H7 (cell line): ENCODE measurements around the gene SLC26A5. TPM values are rescaled to one million over a fixed set of nuclear protein-coding genes. Genes with fewer than 3 reads are reported as not detected.

ENCODE experiments used
- DNase-seq: peaks from one replicate; pipeline ENCODE4 v3.0.0; 2012
- H3K27me3 ChIP-seq: 2 replicates; pipeline ENCODE4 v1.6.0; 2011; ENCODE audit warnings: mild to moderate bottlenecking, low read length; ENCODE audit not compliant: control insufficient read depth, insufficient read depth
- H3K36me3 ChIP-seq: replicated peaks from 2 replicates; pipeline ENCODE4 v1.5.1; 2011; ENCODE audit warnings: low read length; ENCODE audit not compliant: control insufficient read depth, insufficient read depth
- H3K4me3 ChIP-seq: 2 replicates; pipeline ENCODE4 v1.5.1; 2011; ENCODE audit warnings: low read depth, mild to moderate bottlenecking, control low read depth, low read length, moderate library complexity; ENCODE audit not compliant: insufficient read depth
- total RNA-seq: library from RNA; depleted of rRNA; stranded (reverse); fragments of >200 nt; shearing (Covaris generic); gene quantifications from 2 replicates; pipeline ENCODE4 v1.2.3, GENCODE V29; 2014

SLC26A5 gene
- total RNA-seq, 1 experiment from 2014 or later, result not detected

- DNase-seq, result no peak
- H3K4me3 ChIP-seq, result no peak overlapping the region
- no peaks in the 10 kb centered on the region for H3K36me3 ChIP-seq
- no peaks in the 10 kb centered on the region for H3K27me3 ChIP-seq
Measured at GRCh38 chr7:103388469-103389140, 57.4 kb downstream of the SLC26A5 start.

- no peak for DNase-seq
- no peak overlapping the region for H3K4me3 ChIP-seq
- H3K27me3 ChIP-seq, result no peaks in the 10 kb centered on the region
- no peaks in the 10 kb centered on the region for H3K36me3 ChIP-seq
Measured at GRCh38 chr7:103387242-103387641, 58.8 kb downstream of the SLC26A5 start.

GRCh38 chr7:103382032-103382402 is 64.0 kb downstream of the SLC26A5 start:
- no peaks in the 10 kb centered on the region for H3K27me3 ChIP-seq
- H3K4me3 ChIP-seq, result no peak overlapping the region
- DNase-seq, result no peak
- no peaks in the 10 kb centered on the region for H3K36me3 ChIP-seq

- no peaks in the 10 kb centered on the region for H3K27me3 ChIP-seq
- DNase-seq, result no peak
- no peak overlapping the region for H3K4me3 ChIP-seq
- no peaks in the 10 kb centered on the region for H3K36me3 ChIP-seq
Measured at GRCh38 chr7:103381280-103382031, 64.6 kb downstream of the SLC26A5 start.

- Histone ChIP-seq H3K27me3 (no peaks in the 10 kb centered on the region), H3K36me3 (no peaks in the 10 kb centered on the region)
- no peak for DNase-seq
Measured at GRCh38 chr7:103380395-103381191, 65.4 kb downstream of the SLC26A5 start.

GRCh38 chr7:103379270-103379975 is 66.6 kb downstream of the SLC26A5 start:
- DNase-seq, result no peak
- no peaks in the 10 kb centered on the region for H3K27me3 ChIP-seq
- no peaks in the 10 kb centered on the region for H3K36me3 ChIP-seq
- no peak overlapping the region for H3K4me3 ChIP-seq

More at GRCh38 chr7:103380395-103381191, 65.4 kb downstream of the SLC26A5 start:
- H3K4me3 ChIP-seq, result no peak overlapping the region

GRCh38 chr7:103373866-103374643 is 72.0 kb downstream of the SLC26A5 start:
- Histone ChIP-seq H3K4me3 (no peak overlapping the region), H3K27me3 (no peaks in the 10 kb centered on the region), H3K36me3 (no peaks in the 10 kb centered on the region)
- DNase-seq, result no peak

- Histone ChIP-seq H3K36me3 (peaks cover 18% of the 10 kb centered on the region), H3K4me3 (no peak overlapping the region)
- no peak for DNase-seq
Measured at GRCh38 chr7:103369432-103369831, 76.6 kb downstream of the SLC26A5 start.

GRCh38 chr7:103349805-103350204 is 96.2 kb downstream of the SLC26A5 start:
- DNase-seq, result no peak
- no peaks in the 10 kb centered on the region for H3K27me3 ChIP-seq
- peaks cover 1% of the 10 kb centered on the region for H3K36me3 ChIP-seq
- no peak overlapping the region for H3K4me3 ChIP-seq

More at GRCh38 chr7:103369432-103369831, 76.6 kb downstream of the SLC26A5 start:
- H3K27me3 ChIP-seq, result no peaks in the 10 kb centered on the region

GRCh38 chr7:103348959-103349358 is 97.0 kb downstream of the SLC26A5 start:
- Histone ChIP-seq H3K36me3 (no peaks in the 10 kb centered on the region; the same call in none of the 2 replicates), H3K27me3 (no peaks in the 10 kb centered on the region), H3K4me3 (no peak overlapping the region)
- DNase-seq, result no peak

GRCh38 chr7:103348452-103348851 is 97.6 kb downstream of the SLC26A5 start:
- Histone ChIP-seq H3K27me3 (no peaks in the 10 kb centered on the region), H3K4me3 (peak overlapping the region; percentile 91), H3K36me3 (no peaks in the 10 kb centered on the region; the same call in none of the 2 replicates)
- no peak for DNase-seq

- H3K4me3 ChIP-seq, result peak within 1 kb of the TSS; percentile 91
- peak; percentile 76 for DNase-seq
- no peaks in the 10 kb centered on the region; the same call in none of the 2 replicates for H3K36me3 ChIP-seq
- no peaks in the 10 kb centered on the region for H3K27me3 ChIP-seq
Measured at GRCh38 chr7:103347507-103348267, 98.3 kb downstream of the SLC26A5 start, which contains the start of gene PSMC2. Gene PSMC2 (plus strand): TSS chr7:103347643. CDS start chr7:103347712, 69 bp downstream.

- DNase-seq, result no peak
- no peaks in the 10 kb centered on the region for H3K27me3 ChIP-seq
- H3K36me3 ChIP-seq, result no peaks in the 10 kb centered on the region; the same call in 1 of the 2 replicates
- H3K4me3 ChIP-seq, result no peak overlapping the region
Measured at GRCh38 chr7:103346396-103346795, 99.6 kb downstream of the SLC26A5 start.
